GM12872 (cell line): ENCODE data around the gene AHI1.
A peak's percentile ranks its signal among the peaks of the same experiment; 100 is the strongest.

Experiments
- CTCF ChIP-seq: IDR thresholded peaks from 3 replicates; pipeline ENCODE4 v1.5.1; 2011; ENCODE audit warnings: low read depth, mild to moderate bottlenecking, low read length, moderate library complexity; ENCODE audit not compliant: insufficient read depth

AHI1 gene

GRCh38 chr6:135497412-135498184 is at the start of gene AHI1:
Gene AHI1 (minus strand): TSS chr6:135497740. CDS start chr6:135492237, 5,503 bp downstream.
- TF ChIP-seq CTCF = 0 out of 3 replicates have a peak, but pooled peaks have one; percentile 13

- no peak for TF ChIP-seq CTCF
Measured at GRCh38 chr6:135546680-135547418, 49.3 kb upstream of the AHI1 start.

- no peak for TF ChIP-seq CTCF
Measured at GRCh38 chr6:135546206-135546605, 48.7 kb upstream of the AHI1 start.

- no peak for TF ChIP-seq CTCF
Measured at GRCh38 chr6:135540207-135540840, 42.8 kb upstream of the AHI1 start.

- no peak for TF ChIP-seq CTCF
Measured at GRCh38 chr6:135537741-135538301, 40.3 kb upstream of the AHI1 start.

- peak; percentile 60 for TF ChIP-seq CTCF
Measured at GRCh38 chr6:135535989-135536414, 38.5 kb upstream of the AHI1 start.
